Colonic mucosa (tissue), 4 donors: ENCODE data around the gene MGMT. TPM values are rescaled to one million over a fixed set of nuclear protein-coding genes. Genes with fewer than 3 reads are reported as not detected.

ENCODE experiments used
- DNase-seq: peaks from one replicate; pipeline ENCODE4 v3.0.0-alpha.2; 2020
- H3K27ac ChIP-seq: fragments of 200-600 bp; one replicate; pipeline ENCODE4 v1.8.0; 2021
- H3K27me3 ChIP-seq: fragments of 200-600 bp; one replicate; pipeline ENCODE4 v1.8.0; 2021
- H3K36me3 ChIP-seq: fragments of 200-600 bp; one replicate; pipeline ENCODE4 v1.8.0; 2021
- H3K4me1 ChIP-seq: fragments of 200-600 bp; one replicate; pipeline ENCODE4 v1.8.0; 2021; ENCODE audit warnings: mild to moderate bottlenecking
- H3K4me3 ChIP-seq: fragments of 200-600 bp; one replicate; pipeline ENCODE4 v1.8.0; 2021
- H3K9ac ChIP-seq, 2 donors: one replicate each; pipeline ENCODE4 v1.7.0; 2013; ENCODE audit warnings: control low read depth in 2 of 2, low read depth in 2 of 2, low read length in 2 of 2
- H3K9me3 ChIP-seq: fragments of 200-600 bp; one replicate; pipeline ENCODE4 v1.8.0; 2021
- intact Hi-C: fragments of 100-400 bp; cut with DNase I; formaldehyde crosslinking; loops from one replicate; pipeline ENCODE4 v1.14.1; 2022
- total RNA-seq, 2 donors: library from RNA; stranded (reverse); fragmentation: NEBNext Ultra II Directional in 1 of 2; extraction: Animal tissue kit (Norgen Biotek cat#: 25700) in 1 of 2; gene quantifications; one replicate each; pipeline ENCODE4 v1.2.1, GENCODE V29; 2021
- TF ChIP-seq, protein P1 (sequence below): fragments of 200-600 bp; IDR thresholded peaks from one replicate; pipeline ENCODE4 v1.8.0; 2022; ENCODE audit warnings: antibody characterized with exemption, mild to moderate bottlenecking
- donor health status: healthy.
- donor health status: DM: no; HTN: no; CAD: no.
- donor health status: DM: no; HTN: no; CAD: no.

Gene MGMT
- total RNA-seq, 2 donors from 2014 or later: 17.5 to 18.2 TPM

DNA sequence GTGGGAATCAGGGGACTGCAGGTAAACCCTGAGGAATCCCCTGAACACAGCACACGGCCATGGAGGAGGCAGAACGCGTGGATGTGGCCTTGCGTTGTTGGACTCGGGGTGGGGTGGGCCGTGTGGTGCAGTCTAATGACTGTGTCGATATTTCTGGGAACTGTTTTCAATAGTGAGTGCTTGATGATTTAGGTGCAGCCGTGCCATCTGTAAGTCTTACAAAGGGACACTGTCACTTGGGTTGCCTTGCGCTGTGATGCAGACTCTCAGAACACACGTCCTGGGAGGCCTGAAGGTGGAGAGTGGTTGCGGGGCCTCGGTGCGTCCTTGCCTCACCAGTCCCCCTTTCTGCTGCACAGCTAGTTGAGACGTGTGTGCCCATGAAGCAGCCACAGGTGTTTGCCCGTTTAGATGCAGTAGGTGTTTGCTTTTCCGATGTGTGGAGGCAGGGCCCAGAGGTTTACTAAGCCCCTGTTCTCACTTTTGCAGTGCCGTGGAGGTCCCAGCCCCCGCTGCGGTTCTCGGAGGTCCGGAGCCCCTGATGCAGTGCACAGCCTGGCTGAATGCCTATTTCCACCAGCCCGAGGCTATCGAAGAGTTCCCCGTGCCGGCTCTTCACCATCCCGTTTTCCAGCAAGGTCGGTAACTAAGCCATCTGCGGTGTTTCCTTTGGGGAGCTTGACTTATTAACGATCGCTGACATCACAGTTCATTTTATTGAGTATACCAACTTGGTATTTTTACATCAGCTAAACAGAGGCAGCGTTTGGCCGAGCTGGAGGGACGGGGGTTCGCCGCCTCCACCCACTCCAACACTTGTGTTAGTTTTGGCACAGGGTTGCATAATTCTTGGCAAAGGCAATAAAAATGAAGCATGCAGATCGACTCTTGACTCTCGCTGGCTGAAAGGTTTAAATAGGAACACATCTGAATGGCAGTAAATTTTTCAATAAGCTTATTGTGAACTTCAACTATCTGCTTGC lies 240.7 kb downstream of the MGMT start:
- no peaks in the 10 kb centered on the region for H3K4me1 ChIP-seq
- DNase-seq: no peak

DNA sequence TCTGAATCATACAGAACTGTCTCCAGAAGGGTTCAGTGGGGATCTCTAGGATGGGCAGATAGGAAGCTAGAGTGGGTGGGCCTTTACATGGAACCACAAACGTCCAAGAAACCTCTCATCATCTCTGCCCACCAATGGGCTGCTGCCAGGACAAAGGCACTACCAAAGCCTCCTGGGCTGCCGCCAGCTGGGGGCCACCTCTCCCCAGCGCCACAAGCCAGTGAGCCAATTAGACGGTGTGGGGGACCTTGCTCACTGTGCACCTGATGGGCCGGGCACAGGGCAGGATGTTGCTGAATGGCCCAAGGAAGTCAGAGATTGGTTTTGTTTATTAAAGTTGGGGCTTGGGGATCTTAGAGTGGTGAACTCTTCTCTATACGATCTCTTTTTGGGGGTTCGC lies 242.1 kb downstream of the MGMT start:
- intact Hi-C loops: no loop called here
- Histone ChIP-seq H3K4me3 (no peak overlapping the region), H3K27me3 (no peaks in the 10 kb centered on the region), H3K9me3 (no peaks in the 10 kb centered on the region), H3K36me3 (no peaks in the 10 kb centered on the region), H3K4me1 (no peaks in the 10 kb centered on the region), H3K27ac (no peak overlapping the region), H3K9ac (no peak overlapping the region)
- no peak for DNase-seq
- TF ChIP-seq, protein P1, sequence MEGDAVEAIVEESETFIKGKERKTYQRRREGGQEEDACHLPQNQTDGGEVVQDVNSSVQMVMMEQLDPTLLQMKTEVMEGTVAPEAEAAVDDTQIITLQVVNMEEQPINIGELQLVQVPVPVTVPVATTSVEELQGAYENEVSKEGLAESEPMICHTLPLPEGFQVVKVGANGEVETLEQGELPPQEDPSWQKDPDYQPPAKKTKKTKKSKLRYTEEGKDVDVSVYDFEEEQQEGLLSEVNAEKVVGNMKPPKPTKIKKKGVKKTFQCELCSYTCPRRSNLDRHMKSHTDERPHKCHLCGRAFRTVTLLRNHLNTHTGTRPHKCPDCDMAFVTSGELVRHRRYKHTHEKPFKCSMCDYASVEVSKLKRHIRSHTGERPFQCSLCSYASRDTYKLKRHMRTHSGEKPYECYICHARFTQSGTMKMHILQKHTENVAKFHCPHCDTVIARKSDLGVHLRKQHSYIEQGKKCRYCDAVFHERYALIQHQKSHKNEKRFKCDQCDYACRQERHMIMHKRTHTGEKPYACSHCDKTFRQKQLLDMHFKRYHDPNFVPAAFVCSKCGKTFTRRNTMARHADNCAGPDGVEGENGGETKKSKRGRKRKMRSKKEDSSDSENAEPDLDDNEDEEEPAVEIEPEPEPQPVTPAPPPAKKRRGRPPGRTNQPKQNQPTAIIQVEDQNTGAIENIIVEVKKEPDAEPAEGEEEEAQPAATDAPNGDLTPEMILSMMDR: no peak

More for the DNA sequence above, 240.7 kb downstream of the MGMT start:
- Histone ChIP-seq H3K9ac (no peak overlapping the region), H3K36me3 (no peaks in the 10 kb centered on the region), H3K9me3 (no peaks in the 10 kb centered on the region), H3K27me3 (no peaks in the 10 kb centered on the region), H3K27ac (no peak overlapping the region), H3K4me3 (no peak overlapping the region)
- intact Hi-C loops: no loop called here
- TF ChIP-seq, protein P1: no peak

DNA sequence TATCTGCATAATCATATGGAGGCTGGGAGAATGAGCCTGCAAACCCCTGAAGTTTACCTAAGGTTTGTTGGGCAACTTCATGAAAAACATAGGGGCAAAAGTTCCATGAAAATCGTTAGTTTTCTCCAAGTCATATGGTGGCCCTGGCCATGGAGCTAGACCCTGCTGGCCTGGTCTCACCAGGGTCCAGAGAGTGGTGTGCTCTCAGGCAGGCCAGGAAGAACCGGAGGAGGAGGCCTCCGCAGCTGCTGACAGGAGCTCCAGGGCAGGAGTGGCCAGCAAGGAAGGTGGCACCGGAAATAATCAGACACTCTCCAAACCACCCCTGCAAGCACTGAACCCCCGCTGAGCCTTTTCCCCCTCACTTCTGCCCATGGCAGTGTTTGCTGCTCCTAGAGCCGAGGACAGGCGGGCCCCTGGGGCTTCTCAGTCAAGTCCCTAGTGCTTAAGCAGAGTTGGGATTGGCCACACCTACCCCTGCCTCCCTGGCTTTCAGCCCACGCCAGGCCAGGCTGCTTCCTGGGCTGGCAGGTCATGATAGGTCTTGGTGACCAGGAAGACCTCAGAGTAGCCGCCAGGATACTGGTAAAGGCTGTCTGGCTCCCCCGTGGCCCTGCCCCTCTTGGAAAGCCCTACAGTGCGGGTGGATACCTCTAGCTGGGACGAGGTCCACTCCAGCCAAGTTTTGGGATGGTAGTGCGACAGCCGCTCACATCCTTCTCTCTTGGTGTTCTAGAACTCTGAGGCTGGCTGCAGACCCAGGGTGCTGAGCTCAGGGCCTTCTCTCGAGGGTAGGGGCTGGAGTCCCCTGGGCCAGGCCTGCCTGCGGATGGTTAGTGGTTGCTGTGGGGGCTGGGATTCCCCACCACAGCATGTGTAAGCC lies 242.8 kb downstream of the MGMT start:
- Histone ChIP-seq H3K9me3 (no peaks in the 10 kb centered on the region), H3K27ac (no peak overlapping the region), H3K27me3 (no peaks in the 10 kb centered on the region), H3K4me3 (no peak overlapping the region), H3K36me3 (no peaks in the 10 kb centered on the region), H3K9ac (no peak overlapping the region), H3K4me1 (no peaks in the 10 kb centered on the region)
- intact Hi-C loops: no loop called here
- TF ChIP-seq, protein P1: no peak
- no peak for DNase-seq

DNA sequence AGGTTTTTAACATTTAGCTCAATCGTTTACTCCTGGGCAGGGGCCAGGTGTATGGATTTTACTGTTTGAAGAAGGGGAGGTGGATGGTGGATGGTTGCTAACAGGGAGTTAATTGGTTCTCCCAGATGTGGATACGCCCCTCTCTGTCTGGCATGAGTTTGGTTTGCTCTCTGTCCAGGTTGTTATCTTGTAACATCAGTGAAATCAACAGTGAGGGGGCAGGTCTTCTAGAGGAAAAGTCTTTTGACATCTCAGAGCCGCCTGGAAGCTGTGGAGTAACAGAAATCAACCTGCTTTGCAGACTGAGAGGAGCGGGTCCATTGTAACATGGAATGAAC lies 243.4 kb downstream of the MGMT start:
- intact Hi-C loops: no loop called here

DNA sequence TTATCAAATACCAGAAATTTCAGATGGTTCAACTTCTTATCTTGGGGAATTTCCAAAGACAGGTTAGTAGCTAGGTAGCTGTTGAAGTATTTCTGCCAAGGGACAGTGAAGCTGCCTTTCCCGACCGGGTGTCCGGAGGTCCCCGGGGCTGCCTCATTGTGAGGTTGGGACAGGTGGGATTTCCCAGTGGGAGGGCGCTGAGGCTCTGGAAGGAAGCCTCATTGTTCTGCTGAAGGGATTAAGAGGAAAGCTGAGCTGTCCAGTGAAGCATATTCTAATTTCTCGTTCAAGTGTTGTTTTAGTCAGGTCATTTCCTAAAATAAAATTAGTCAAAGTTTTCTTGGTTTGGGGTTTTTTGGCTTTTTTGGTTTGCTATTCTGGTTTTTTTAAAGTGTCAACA lies 244.2 kb downstream of the MGMT start:
- H3K9me3 ChIP-seq: no peaks in the 10 kb centered on the region
- no peak for DNase-seq
- intact Hi-C loops: no loop called here

More for the DNA sequence above, 243.4 kb downstream of the MGMT start:
- TF ChIP-seq, protein P1: no peak
- no peaks in the 10 kb centered on the region for H3K9me3 ChIP-seq
- no peak overlapping the region for H3K9ac ChIP-seq
- H3K4me1 ChIP-seq: no peaks in the 10 kb centered on the region
- no peaks in the 10 kb centered on the region for H3K36me3 ChIP-seq
- no peak overlapping the region for H3K4me3 ChIP-seq
- H3K27ac ChIP-seq: no peak overlapping the region
- H3K27me3 ChIP-seq: no peaks in the 10 kb centered on the region
- DNase-seq: no peak

More for the DNA sequence above, 244.2 kb downstream of the MGMT start:
- no peaks in the 10 kb centered on the region for H3K4me1 ChIP-seq
- TF ChIP-seq, protein P1: no peak
- no peak overlapping the region for H3K9ac ChIP-seq
- no peak overlapping the region for H3K27ac ChIP-seq
- no peaks in the 10 kb centered on the region for H3K36me3 ChIP-seq
- H3K4me3 ChIP-seq: no peak overlapping the region
- H3K27me3 ChIP-seq: no peaks in the 10 kb centered on the region
